Gastroesophageal sphincter (tissue), 4 donors: ENCODE data around the gene ARHGAP24. TPM values are rescaled to one million over a fixed set of nuclear protein-coding genes. Genes with fewer than 3 reads are reported as not detected.

Experiments used
- ATAC-seq: fragments of 150-250 bp; one replicate; pipeline ENCODE4 v1.9.1; 2016; ENCODE audit warnings: mild to moderate bottlenecking, moderate library complexity
- H3K27ac ChIP-seq, 4 donors: fragments of 200-600 bp; sonication (generic) in 3 of 4; 1 replicate in 3 of 4; 2 replicates in 1 of 4; pipeline ENCODE4 v1.5.1; 2016 to 2019
- H3K27me3 ChIP-seq: fragments of 200-600 bp; sonication (generic); one replicate; pipeline ENCODE4 v1.5.1; 2019
- H3K36me3 ChIP-seq, 2 donors: fragments of 200-600 bp; sonication (generic); one replicate each; pipeline ENCODE4 v1.5.1; 2019; ENCODE audit warnings: control low read depth in 1 of 2
- H3K4me1 ChIP-seq, 3 donors: fragments of 200-600 bp; sonication (generic); 1 replicate in 2 of 3; 2 replicates in 1 of 3; pipeline ENCODE4 v1.5.1; 2016 to 2019; ENCODE audit warnings: control low read depth in 2 of 3
- H3K4me3 ChIP-seq, 2 donors: fragments of 200-600 bp; sonication (generic); one replicate each; pipeline ENCODE4 v1.5.1; 2019; ENCODE audit warnings: mild to moderate bottlenecking in 1 of 2, moderate library complexity in 1 of 2
- H3K9me3 ChIP-seq, 3 donors: fragments of 200-600 bp; sonication (generic); one replicate each; pipeline ENCODE4 v1.5.1; 2017 to 2019; ENCODE audit warnings: control low read depth in 2 of 3
- EP300 ChIP-seq: sonication (generic); formaldehyde crosslinking; IDR thresholded peaks from one replicate; pipeline ENCODE4 v1.6.1; 2017; ENCODE audit warnings: antibody characterized with exemption, mild to moderate bottlenecking
- POLR2A ChIP-seq, 2 donors: fragments of 450-650 bp; IDR thresholded peaks; one replicate each; pipeline ENCODE4 v1.6.1; 2017; ENCODE audit warnings: antibody characterized with exemption in 2 of 2, mild to moderate bottlenecking in 2 of 2, moderate library complexity in 1 of 2
- POLR2AphosphoS5 ChIP-seq: sonication (generic); formaldehyde crosslinking; IDR thresholded peaks from one replicate; pipeline ENCODE4 v1.6.1; 2017; ENCODE audit warnings: antibody characterized with exemption
- WGBS, 2 donors: methylation state at CpG; one replicate each; pipeline ENCODE4 v1.1.5; 2018; ENCODE audit warnings: low coverage in 1 of 2; 5-methylcytosine and 5-hydroxymethylcytosine counted together
- total RNA-seq, 4 donors: library from RNA; depleted of rRNA; stranded (reverse); fragments of >200 nt; gene quantifications; one replicate each; pipeline ENCODE4 v1.1.0, GENCODE V29; 2016
- TF ChIP-seq, protein P1 (sequence below), 4 experiments: fragments of 200-600 bp in 2 of 4; fragments of 450-650 bp in 2 of 4; sonication (generic) in 1 of 4; IDR thresholded peaks; one replicate each; pipeline ENCODE4 v1.5.1; 2017 to 2019; ENCODE audit warnings: antibody characterized with exemption in 4 of 4, mild to moderate bottlenecking in 2 of 4, moderate library complexity in 2 of 4

ARHGAP24 gene
- 10 to 100 TPM; 24.4 to 38.6 (median 34.3) TPM for total RNA-seq

DNA sequence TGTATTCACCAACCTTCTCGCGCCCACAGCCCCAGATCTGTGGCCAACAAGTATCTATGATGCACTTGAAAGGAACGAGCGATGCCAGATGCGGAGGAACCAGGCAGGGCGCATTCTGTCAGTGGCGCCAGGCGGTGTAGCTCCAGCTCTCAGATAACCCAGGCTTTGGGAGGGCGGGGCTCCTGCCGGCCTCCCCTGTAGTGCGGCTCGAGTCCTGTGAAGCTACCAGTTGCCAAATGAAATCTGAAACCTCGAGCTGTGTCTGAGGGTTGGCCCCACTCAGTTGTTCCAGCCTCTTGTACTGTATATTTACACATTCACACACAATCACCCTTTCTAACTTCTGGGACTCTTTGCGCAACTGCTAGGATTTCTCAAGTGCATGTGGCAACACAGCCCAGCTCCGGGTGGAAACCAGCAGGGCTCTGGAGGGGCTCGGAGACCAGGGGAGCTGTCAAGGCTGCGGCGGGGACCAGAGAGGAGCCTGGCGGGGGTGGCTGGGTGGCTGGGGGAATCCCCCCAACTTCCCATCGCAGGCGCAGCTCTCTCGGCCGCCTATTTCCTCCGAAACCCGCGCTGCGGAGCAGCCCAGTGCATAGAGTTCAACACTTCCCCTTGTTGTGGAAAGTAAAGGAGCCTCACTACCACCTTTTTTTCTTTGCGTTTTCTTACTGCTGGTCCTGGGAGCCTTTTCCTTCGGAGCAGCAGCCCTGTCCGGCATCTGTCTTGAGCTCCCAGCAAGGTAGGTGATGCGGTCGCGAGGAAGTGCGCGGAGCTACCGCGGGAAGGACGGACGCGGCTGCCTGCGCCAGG lies at the start of gene ARHGAP24:
Gene ARHGAP24 (plus strand): TSS at position 333 of the 813 bp plus-strand sequence.
- peaks cover 0 to 22% (median 0%) of the 10 kb centered on the region in 3 donors for H3K4me1 ChIP-seq
- H3K27me3 ChIP-seq = peaks cover 41% of the 10 kb centered on the region
- H3K4me3 ChIP-seq = peak within 1 kb of the TSS; percentile 37 to 58
- H3K36me3 ChIP-seq = no peaks in the 10 kb centered on the region
- no peak for TF ChIP-seq EP300
- TF ChIP-seq POLR2AphosphoS5 = peak; percentile 82
- WGBS, 2 donors = 0 to 16% methylated on average over 5 to 10 of the region's 41 CpGs
- H3K27ac ChIP-seq = peak within 1 kb of the TSS in 3 of 4 donors; percentile 61 to 76 (median 69)
- H3K9me3 ChIP-seq = no peaks in the 10 kb centered on the region
- peak; percentile 92 for ATAC-seq

GRCh38 chr4:85426366-85426765 lies 48.6 kb upstream of the ARHGAP24 start:
- no peak for ATAC-seq
- Histone ChIP-seq H3K9me3 (no peaks in the 10 kb centered on the region), H3K36me3 (no peaks in the 10 kb centered on the region), H3K27me3 (no peaks in the 10 kb centered on the region), H3K4me3 (no peak overlapping the region), H3K4me1 (no peaks in the 10 kb centered on the region), H3K27ac (no peak overlapping the region)
- WGBS, 2 donors = 74 to 90% methylated on average over 3 of the region's 3 CpGs
- TF ChIP-seq POLR2A (IDR thresholded peaks at IDR 0.05) = no peak
- TF ChIP-seq POLR2AphosphoS5 = no peak
- TF ChIP-seq, protein P1, sequence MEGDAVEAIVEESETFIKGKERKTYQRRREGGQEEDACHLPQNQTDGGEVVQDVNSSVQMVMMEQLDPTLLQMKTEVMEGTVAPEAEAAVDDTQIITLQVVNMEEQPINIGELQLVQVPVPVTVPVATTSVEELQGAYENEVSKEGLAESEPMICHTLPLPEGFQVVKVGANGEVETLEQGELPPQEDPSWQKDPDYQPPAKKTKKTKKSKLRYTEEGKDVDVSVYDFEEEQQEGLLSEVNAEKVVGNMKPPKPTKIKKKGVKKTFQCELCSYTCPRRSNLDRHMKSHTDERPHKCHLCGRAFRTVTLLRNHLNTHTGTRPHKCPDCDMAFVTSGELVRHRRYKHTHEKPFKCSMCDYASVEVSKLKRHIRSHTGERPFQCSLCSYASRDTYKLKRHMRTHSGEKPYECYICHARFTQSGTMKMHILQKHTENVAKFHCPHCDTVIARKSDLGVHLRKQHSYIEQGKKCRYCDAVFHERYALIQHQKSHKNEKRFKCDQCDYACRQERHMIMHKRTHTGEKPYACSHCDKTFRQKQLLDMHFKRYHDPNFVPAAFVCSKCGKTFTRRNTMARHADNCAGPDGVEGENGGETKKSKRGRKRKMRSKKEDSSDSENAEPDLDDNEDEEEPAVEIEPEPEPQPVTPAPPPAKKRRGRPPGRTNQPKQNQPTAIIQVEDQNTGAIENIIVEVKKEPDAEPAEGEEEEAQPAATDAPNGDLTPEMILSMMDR (IDR thresholded peaks at IDR 0.05) = no peak
- no peak for TF ChIP-seq EP300

DNA sequence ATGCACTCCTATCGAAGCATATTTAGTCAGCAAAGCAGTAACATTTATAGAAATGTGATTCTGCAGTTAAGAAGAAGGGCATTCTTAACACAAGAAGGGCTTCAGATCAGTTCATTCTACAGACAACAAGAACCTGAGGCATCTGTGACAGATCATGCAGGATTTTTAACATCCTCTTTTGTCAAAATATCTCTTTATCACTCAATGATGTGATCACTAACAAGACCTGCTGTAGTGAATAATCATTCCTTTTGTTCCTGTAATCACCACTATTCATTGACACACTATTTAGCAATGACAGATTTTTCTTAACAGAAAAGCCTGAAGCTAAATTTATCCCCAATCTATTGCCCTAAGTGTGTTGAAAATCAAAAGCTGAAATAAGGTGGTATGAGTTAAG lies 47.8 kb upstream of the ARHGAP24 start:
- 78 to 80% methylated on average over 1 of the region's 1 CpG for WGBS, 2 donors
- H3K27ac ChIP-seq = no peak overlapping the region

DNA sequence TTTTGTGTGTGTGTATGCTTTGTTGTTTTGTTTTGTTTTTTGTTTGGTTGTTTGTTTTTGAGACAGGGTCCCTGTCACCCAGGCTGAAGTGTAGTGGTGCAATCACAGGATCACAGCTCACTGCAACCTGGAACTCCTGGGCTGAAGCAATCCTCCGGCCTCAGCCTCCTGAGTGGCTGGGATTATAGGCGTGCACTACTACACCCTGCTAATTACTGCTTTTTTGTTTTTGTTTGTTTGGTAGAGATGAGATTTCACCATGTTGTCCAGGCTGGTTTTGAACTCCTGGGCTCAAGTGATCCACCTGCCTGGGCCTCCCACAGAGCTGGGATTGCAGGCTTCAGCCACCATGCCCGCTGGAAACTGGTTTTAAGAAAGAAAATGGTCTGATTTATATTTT lies 44.7 kb upstream of the ARHGAP24 start:
- no peak overlapping the region for H3K4me3 ChIP-seq
- 92 to 100% methylated on average over 2 to 3 of the region's 3 CpGs for WGBS, 2 donors
- no peak for ATAC-seq
- no peaks in the 10 kb centered on the region for H3K27me3 ChIP-seq
- TF ChIP-seq POLR2A (IDR thresholded peaks at IDR 0.05) = no peak
- no peak for TF ChIP-seq POLR2AphosphoS5
- TF ChIP-seq, protein P1 (IDR thresholded peaks at IDR 0.05) = no peak
- TF ChIP-seq EP300 = no peak
- no peaks in the 10 kb centered on the region for H3K9me3 ChIP-seq
- no peaks in the 10 kb centered on the region for H3K4me1 ChIP-seq
- H3K27ac ChIP-seq = no peak overlapping the region
- no peaks in the 10 kb centered on the region for H3K36me3 ChIP-seq

More for the DNA sequence above, 47.8 kb upstream of the ARHGAP24 start:
- TF ChIP-seq, protein P1 (IDR thresholded peaks at IDR 0.05) = no peak
- TF ChIP-seq POLR2AphosphoS5 = no peak
- TF ChIP-seq POLR2A (IDR thresholded peaks at IDR 0.05) = no peak
- TF ChIP-seq EP300 = no peak
- H3K36me3 ChIP-seq = no peaks in the 10 kb centered on the region
- H3K4me3 ChIP-seq = no peak overlapping the region
- ATAC-seq = no peak
- H3K4me1 ChIP-seq = no peaks in the 10 kb centered on the region
- H3K9me3 ChIP-seq = no peaks in the 10 kb centered on the region
- no peaks in the 10 kb centered on the region for H3K27me3 ChIP-seq

DNA sequence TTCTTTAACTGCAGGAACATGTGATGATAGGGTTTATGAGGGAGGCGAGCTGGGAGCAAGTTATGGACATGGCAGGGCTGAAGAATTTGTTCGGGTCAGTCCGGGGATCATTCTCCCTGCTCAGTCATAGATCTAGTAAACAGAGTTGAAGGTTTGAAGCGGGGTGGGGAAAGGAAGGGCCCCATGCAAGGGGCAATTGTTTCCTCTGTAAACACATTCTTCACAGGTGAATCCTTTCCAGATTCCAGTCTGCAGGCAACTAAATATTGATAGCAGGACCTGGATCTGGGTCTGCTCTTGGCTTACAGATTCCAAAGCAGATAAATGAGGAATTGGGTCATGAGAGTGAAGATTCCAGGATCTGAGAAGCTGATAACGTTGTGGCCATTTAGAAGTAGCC lies 44.3 kb upstream of the ARHGAP24 start:
- Histone ChIP-seq H3K36me3 (no peaks in the 10 kb centered on the region), H3K9me3 (no peaks in the 10 kb centered on the region), H3K27ac (no peak overlapping the region), H3K4me3 (no peak overlapping the region), H3K4me1 (no peaks in the 10 kb centered on the region), H3K27me3 (no peaks in the 10 kb centered on the region)
- no peak for TF ChIP-seq POLR2AphosphoS5
- no peak for TF ChIP-seq POLR2A (IDR thresholded peaks at IDR 0.05)
- TF ChIP-seq EP300 = no peak
- WGBS, 2 donors = 33 to 60% methylated on average over 4 to 5 of the region's 5 CpGs
- no peak for ATAC-seq

- 73 to 94% methylated on average over 2 to 3 of the region's 3 CpGs for WGBS, 2 donors
- Histone ChIP-seq H3K36me3 (no peaks in the 10 kb centered on the region), H3K4me3 (no peak overlapping the region), H3K9me3 (no peaks in the 10 kb centered on the region), H3K27ac (no peak overlapping the region), H3K27me3 (no peaks in the 10 kb centered on the region), H3K4me1 (no peaks in the 10 kb centered on the region)
- no peak for ATAC-seq
- no peak for TF ChIP-seq EP300
- TF ChIP-seq, protein P1 (IDR thresholded peaks at IDR 0.05) = no peak
- no peak for TF ChIP-seq POLR2AphosphoS5
- no peak for TF ChIP-seq POLR2A (IDR thresholded peaks at IDR 0.05)
Measured at GRCh38 chr4:85431156-85431555, 43.8 kb upstream of the ARHGAP24 start.
